AML-193 (cell line): ENCODE data around the gene TIFAB.

Source experiments
- DNase-seq, 2 experiments: peaks; one replicate each; lab custom pipeline; 2025; lab: John Stamatoyannopoulos, UW

The TIFAB gene

DNA sequence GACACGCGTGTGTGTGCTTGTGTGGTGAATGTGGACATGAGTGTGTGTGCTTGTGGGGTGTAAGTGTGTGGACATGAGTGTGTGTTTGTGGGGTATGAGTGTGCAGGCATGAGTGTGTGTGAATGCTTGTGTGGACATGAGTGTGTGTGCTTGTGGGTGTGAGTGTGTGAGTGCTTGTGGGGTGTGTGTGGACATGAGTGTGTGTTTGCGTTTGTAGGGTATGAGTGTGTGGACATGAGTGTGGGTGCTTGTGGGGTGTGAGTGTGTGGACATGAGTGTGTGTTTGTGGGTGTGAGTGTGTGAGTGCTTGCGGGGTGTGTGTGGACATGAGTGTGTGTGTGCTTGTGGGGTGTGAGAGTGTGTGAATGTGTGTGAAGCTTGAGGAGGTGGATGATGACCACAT, 29.8 kb upstream of the TIFAB start:
- no peak for DNase-seq

DNA sequence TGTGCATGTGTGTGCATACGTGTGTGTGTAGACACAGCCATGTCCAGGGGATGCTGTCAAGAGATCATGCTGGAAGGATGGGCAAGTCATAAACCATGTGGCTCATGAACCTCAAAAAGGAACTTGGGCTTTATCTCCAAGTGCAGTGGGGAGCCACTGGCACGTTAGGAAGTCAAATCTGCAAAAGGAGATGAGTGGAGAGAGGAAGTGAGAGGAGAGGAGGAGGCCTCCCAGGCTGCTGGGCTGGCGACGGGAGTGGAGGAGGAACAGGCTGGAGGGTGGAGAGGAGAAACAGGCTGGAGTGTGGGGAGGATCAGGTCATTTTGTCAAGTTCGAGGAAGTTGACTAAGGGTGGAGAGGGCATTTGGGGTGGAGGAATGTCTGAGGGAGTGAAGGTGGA, 29.2 kb upstream of the TIFAB start:
- peak; percentile 26 to 31 for DNase-seq

DNA sequence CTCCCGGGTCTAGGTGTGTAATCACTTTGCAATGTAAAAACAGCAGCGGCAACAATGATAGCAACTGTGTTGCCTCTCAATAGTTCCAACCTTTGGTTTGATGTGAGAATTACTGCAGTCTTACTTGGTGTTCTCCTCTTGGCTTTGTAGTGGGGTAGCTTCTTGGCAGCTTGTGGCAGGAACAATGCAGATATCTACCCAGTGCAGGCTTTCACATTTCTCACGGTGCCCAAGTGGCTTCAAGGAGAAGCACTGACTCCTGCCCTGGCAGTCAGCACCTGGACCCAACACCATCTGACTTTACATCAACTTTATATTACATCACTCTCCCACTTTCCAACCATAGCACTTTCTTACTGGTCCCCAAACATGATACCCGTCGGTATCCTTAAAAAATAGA, 28.4 kb upstream of the TIFAB start:
- no peak for DNase-seq

DNA sequence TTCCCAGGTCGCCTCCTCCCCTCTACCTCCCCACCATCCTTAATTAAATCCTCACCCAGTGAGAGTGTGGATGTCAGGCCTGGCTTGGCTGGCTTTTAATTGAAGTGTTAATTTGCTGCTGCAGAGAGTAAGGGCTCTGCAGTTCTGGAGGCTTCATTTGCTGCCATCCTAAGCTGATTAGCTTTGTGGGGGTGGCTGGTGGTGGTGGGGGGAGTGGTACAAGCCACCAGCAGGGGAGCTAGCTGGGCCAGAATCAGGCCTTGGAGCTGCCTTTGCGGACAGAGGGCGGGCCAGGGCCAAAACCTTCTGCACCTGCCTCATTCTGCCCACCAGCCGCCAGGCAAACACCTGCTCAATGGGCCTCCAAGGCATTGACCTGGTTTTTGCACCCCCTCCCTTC, 26.8 kb upstream of the TIFAB start:
- DNase-seq, result no peak

DNA sequence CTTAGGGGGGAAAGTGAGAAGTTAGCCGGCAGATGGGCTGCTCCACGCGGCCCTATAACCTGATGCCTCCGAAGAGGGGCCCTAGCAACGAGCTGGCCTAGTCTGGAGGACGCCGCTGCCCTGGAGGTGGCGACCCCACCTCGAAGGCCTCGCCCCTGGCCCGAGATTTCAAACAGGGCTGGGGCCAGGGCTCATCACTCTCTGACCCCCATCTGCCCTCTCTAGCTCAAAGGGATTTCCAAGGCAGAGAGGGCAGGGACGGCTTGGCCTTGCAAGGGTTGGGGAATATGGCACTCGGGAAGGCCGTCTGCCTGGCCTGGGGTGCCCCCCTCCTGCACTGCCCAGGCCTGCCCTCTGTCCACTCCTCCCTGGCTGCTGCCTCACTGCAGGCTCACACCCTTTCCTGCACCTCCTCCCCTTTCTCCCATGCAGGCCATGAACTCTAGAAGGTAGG, 25.5 kb upstream of the TIFAB start:
- no peak for DNase-seq

DNA sequence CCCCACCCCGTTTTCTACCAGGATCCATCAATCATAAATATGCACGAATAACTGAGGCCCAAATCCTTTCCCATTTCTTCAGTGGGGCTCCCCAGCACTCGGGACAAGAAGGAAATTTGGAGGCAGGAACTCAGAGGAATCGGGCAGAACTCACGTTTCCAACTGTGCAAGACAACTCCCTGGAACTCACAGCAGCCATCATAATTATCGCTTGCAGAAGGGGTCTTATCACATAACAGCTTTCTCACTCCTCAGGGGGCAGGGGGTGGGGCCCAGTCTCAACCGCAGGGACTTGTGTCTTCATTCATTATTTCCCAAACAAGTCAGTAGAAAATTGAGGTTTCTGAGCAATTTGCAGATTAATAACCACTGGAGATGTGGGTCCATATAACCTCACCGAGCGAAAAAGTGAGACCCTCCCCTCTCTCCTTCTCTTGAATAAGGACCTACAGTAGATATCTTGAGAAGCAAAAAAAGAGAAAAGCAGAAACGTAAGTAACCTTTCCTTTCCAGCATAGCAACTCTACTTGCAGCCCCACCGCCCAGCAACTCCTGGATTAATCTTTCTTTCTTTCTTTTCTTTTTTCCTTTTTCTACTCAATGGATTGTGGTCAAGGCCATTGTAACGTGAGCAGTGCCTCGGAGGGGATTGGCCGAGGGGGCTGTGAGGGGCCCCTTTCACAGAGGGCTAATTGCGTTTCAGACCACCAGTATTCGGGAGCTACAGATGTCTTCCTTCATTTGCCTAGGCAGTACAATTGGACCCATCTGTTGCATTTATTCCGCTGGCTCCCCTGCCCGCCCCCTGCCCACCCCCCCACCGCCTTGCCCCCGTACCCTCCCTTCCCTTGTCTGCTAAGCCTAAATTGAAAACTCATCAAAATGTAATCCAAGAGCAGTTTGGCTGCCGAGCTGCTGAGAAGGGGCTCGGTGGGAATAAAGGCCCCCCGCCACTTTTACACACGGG, 24.7 kb upstream of the TIFAB start:
- DNase-seq, result no peak

DNA sequence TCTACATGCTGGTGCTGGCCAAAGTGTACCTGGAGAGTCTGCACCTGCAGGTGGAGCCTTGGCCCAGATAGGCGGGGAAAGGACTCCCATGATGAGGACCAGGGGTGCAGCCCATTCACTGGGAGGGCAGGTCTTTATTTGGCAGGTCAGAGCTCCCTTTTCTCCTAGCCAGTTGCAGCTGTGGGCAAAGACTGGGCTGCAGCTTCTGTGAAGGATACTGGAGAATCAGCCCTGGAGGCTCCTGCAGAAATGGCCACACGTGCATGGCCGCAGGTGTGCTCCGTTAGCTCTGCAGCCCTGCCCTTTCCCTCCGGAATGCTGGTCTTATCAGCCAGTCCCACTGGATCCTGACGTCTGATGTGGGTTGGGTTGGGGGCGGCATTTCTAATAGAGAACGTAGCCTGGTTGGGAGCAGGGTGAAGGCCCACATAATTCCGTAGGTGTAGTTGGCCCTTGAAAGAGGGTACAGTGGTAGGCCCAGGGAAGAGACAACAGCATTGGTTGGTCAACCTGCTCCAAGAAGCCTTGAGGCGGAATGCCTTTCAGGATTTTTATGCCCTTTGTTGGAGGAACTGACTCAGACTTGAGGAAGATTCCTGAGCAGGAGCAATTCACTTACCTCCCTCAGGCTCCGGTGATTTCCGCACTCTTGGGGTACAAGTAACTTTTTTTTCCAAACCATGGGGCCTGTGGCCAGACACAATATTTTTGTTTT, 22.0 kb upstream of the TIFAB start:
- no peak for DNase-seq

DNA sequence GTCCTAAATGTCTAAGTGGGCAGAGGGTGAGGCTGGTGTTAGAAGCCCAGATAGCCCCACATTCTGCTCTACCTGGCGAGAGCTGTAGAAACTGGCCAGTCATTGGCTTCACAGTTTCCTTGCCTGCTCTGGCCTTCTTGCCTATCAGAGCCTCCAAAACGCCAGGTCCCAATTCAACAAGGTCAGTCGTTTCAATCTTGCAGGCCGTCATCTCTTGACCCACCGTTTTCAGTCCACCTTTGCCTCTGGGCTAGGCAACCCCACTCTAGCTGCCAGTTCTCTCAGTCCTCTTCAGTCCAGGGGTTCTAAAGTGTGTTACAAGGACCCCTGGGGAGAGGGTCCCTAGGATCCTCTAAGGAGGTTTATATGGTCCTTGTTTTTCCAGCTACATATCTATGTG, 20.0 kb upstream of the TIFAB start:
- no peak for DNase-seq

DNA sequence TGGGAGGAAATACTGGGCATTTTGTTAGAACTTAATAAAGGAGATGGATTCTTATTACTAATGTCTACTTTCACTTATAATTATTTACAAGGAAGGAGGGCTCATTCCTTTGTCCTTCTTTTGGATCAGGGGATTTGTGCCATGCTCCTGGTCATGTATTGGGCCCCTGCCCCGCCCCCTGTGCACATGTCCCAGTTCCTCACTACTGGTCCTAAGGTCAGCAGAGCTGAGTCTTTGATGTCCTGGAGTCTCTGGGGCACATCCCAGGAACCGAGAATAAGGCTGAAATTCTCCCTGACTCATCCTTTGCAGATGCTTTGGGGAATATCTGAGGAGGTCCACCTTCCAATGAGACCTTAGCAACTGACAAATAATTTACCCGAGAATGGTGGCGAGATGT, 19.6 kb upstream of the TIFAB start:
- no peak for DNase-seq

DNA sequence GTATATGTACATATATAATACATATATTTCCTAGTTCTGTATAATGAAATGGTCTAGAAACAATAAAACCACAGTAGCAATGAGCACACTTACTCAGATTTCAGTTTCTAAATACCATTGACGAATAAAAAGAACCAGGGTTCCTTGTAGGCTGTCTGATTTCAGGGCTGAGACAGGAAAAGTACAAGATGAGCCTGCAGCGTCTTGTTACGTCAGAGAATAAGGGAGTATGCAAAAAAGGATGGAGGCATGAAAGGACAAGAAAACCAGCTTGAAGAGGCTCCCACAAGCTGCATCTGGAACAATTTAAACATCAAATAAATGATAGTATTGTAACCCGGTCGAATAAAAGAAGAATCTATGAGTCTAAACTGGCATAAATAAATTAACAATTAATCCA, 17.8 kb upstream of the TIFAB start:
- no peak for DNase-seq

DNA sequence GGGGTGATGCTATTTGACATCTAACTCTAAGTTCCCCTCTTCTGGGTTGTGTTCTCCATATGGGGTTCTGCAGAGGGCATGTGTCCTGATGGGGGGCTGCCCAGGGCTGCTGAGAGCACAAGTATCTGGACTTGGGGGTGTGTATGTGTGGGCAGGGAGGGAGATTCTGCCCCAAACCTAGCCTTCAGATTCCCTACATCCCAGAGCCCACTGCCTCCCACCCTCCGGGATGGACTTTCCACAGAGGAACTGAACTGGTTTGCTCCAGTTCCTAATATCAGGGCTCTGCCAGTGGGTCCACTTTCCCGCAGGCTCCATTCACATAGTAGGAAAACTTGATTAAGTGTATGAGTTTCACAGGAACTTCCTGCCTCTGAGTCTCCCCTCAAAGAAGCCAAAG, 16.4 kb upstream of the TIFAB start:
- DNase-seq, result no peak

DNA sequence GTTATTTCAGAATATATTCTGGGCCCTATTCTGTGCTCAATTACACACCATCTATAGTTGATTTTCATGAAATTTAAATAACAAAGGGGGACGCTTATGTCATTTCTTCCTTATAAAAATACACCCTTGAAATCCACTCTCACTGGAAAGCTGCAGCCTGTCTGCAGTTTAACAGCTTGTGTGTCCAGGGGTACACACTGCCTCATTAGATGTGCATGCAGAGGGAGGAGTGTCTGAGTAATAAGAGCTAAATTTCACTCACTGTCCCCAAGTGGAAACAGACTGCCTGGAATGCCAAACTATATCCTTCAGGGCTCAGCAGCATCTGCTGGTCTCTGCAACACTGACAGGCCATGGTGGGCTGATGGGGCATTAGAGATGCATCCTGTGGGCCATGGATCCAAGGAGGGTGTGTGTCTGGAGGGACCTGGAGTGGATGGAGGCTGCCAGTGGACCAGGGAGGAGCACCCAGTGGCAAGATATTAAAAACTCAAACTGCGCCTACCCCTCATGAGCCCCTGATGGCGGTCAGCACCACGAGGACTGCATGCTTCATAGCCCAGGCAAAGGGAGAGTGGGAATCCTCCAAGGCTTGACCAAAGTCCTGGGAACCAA, 15.8 kb upstream of the TIFAB start:
- DNase-seq, result no peak

DNA sequence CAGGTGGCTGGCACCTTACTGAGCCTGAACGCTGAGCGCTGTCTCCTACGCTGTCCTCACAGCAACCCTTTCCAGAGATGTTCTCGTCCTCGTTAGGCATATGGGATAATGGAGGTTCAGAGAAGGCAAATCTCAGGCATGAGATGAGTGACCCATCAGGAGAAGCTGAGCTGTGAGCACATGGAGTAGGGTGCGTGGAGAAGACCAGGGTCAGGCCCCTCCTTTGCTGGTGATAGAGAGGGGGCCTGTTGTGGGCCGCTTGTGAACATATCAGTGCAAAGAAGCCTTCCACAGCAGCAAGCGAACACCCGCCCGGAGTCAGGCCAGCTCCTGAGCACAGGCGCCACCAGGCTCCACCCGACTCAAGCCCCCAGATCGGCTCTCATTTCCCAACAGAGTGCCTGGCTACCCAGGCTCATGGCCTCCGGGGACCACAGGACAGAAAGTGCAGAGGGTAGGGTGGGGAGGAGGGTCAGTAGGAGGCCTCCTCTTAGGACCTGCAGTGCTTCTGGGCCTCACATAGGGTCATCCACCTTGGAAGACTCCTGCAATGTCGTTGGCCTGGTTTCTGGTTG, 15.0 kb upstream of the TIFAB start:
- no peak for DNase-seq

DNA sequence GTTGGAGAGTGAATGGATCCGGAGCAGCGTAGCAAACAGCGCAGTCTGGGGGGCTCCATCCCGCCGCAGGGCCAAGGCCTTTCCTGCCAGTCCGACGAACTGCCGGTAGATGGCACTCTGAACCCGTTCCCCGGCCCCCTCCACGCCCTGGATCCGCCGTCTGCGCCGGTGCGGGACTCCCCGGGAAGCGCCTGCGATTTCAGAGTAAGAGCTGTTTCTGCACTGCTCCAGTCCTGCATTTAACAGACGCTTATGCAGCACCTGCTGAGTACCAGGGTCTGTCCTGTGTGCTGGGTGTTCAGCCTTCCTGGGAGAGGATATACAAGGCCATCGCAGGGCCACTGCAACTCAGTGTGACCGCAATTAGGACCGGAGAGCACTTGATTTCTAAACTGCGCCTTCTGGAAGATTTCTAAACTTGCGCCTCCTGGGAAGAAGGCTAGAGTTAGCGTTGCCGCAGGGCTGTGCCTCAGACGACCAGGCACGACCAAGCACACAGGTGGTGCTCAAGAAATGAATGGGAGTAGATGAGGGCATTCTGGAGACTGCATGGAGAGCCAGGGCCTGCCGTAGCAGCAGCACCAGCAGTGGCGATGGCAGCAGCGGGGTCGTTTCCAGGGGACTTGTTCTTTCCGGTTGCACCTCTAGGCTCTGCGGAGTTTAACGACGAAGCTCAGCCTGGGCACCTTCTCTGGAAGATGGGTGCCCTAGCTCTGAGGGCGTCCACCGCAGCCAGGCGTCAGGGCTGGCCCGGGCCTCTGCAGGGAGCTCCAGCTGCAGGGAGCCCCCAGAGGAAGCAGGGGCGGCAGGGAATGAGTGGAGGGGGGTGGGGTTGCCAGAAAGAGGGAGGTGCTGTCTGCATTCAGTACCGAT, 14.3 kb upstream of the TIFAB start:
- DNase-seq, result peak; percentile 36 to 42

DNA sequence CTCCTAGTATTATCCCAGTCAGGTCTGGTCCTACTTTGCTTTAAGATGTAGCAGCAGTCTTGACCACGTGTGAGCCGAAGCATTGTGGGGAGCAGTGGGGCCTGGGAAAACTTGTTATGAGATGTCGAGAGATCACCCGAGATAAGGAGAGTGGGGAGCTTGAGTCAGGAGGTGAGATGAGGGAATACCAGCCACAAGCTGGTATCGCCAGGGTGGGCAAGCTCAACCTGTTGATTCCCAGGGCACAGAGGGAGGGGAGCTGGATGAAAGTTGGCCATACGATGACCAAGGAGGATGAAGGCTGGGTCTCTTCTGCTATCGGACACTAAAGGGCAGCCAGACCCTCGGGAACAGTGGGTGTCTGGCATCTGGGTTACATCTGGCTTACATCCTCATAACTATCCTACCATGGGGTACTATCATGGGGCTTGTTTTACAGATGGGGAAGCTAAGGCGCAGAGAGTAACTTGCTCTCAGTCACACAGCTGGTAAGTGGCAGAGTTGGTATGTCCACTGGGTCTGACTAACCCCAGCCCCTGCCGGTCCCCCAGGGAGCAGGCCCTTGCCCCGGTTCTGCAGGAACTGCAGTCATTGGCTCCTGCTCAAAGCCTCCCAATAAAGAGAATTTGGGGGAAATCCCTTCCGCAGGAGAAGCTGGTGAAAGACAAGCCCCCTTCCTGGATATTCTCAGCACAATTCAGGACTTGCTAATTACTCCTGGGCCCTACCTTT, 13.4 kb upstream of the TIFAB start:
- DNase-seq, result no peak

DNA sequence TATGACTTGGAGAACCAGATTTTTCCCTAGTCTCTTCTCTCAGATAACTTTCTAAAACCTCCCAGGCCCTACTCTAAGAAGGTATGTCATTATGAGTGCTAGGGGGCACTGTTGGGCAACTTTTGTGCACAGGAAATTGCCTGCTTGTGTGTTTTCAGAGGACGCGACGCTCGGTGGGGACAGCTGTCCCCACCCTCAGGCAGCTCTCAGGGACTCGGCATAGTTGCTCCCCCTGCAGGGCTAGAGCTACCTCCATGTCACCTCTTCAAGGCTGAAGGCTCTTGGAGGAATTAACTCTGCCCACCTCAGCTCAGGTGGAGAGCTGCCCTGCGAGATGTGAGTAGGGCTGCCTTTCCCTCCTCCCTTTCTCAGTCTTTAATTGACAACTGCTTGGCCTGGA, 10.2 kb upstream of the TIFAB start:
- peak; percentile 64 to 74 for DNase-seq

DNA sequence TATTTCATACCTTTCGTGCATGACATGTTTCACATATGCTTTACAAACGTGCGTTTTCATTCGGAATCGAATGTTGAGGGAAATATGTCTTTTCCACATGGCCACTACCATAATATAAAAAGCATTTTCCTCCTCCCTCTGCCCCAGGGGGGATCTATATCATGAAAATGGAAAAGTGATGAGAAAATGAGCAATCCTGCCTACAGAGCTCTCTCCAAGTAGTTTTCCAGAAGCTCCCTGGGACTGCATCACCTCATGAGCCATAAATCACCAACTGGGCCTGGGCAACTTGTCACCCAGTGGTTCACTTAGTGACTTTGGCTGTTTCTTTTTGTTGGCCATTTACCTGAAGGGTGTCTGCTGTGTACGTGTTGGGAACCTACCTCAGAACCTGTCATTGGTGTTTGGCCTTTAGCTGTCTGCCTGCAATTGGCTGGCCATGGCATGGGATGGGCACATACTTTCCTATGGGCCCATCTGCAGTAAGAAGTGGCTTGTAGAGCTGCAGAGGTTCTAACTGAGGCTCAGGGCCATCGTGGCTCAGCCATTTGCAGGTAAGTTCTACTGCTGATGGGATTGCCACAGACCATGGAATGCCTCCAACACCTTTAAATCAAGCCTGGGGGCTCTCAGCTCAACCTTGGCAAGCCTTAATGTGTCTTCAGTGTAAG, 9.5 kb upstream of the TIFAB start:
- no peak for DNase-seq

DNA sequence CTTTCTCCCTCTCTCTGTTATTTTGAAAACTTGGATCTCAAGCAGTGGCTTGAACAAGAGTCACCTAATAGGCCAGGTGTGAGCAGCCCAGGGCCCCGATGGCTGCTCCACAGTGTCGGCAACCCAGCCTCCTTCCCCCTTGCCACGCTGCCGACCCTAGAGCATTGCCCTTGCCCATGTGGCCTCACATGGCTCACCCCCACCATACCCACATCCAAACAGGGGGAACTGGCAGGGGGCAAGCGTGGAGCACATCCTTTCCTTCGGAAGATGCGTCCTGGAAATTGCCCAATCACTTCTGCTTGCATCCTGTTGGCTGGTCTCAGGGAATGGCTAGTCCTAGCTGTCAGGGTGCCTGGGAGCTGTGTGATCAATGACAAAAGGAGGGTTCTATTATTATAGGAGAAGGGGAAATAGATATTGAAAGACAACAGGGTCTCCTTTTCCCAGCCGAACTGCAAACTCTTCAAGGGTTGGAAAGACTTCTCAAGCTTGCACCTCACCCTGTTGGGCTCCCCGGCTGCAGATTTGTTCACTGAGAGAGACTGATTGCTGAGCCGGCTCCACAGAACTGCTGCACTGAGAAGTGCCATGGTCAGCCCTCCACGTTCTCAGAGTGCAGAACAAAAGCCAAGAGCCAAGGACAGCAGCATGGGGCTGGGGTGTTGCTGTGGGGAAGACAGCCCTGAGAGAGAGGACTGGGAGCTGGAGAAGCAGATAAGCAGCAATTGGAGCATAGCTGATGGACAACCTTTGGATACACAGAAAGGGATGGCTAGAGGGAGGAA, 8.3 kb upstream of the TIFAB start:
- DNase-seq, result no peak

DNA sequence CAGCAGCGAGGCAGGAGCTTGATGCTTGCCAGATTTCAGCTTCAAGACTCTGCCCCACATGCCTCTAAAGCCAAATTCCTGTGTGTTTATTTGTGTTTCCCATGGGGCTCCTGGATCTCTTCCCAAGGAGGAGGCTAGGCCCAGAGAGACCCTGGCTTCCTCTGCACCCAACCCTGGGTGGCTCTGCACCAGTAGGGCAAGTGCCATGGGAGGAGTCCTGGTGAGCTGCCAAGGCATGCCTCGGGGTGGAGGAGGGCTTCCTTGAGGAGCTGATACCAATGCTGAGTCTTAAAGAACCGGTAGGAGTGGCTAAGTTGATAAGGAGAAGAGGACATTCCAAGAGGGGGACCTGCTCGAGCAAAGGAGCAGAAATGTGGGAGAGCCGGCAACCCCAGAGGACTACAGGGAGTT, 6.8 kb upstream of the TIFAB start:
- DNase-seq, result no peak
